Ascending aorta (tissue), 2 donors: ENCODE measurements around the gene SULT4A1. TPM values are rescaled to one million over a fixed set of nuclear protein-coding genes. Genes with fewer than 3 reads are reported as not detected.

ENCODE experiments used
- DNase-seq, 2 donors: peaks; one replicate each; pipeline ENCODE4 v3.0.0-alpha.2; 2019; ENCODE audit warnings: low spot score in 2 of 2
- H3K27ac ChIP-seq, 2 donors: fragments of 200-600 bp; sonication (generic); one replicate each; pipeline ENCODE4 v1.5.1; 2016 to 2017; ENCODE audit warnings: mild to moderate bottlenecking in 1 of 2
- H3K27me3 ChIP-seq: fragments of 200-600 bp; sonication (generic); one replicate; pipeline ENCODE4 v1.5.1; 2017
- H3K36me3 ChIP-seq, 2 donors: fragments of 200-600 bp; sonication (generic); one replicate each; pipeline ENCODE4 v1.5.1; 2016
- H3K4me1 ChIP-seq, 2 donors: fragments of 200-600 bp; sonication (generic); one replicate each; pipeline ENCODE4 v1.5.1; 2016 to 2017; ENCODE audit warnings: mild to moderate bottlenecking in 1 of 2
- H3K4me3 ChIP-seq, 2 donors: fragments of 200-600 bp; sonication (generic); one replicate each; pipeline ENCODE4 v1.5.1; 2016 to 2017; ENCODE audit warnings: mild to moderate bottlenecking in 1 of 2
- H3K9me3 ChIP-seq, 2 donors: fragments of 200-600 bp; sonication (generic); one replicate each; pipeline ENCODE4 v1.5.1; 2016
- intact Hi-C: fragments of 100-400 bp; cut with DNase I; formaldehyde crosslinking; loops from one replicate; pipeline ENCODE4 v1.15.1; 2023
- total RNA-seq: library from RNA; depleted of rRNA; stranded (reverse); fragments of >200 nt; gene quantifications from one replicate; pipeline ENCODE4 v1.1.0, GENCODE V29; 2016
- TF ChIP-seq, protein P1 (sequence below), 3 experiments: fragments of 200-600 bp in 2 of 3; fragments of 450-650 bp in 1 of 3; sonication (generic) in 2 of 3; IDR thresholded peaks; one replicate each; pipeline ENCODE4 v1.5.1; 2016 to 2019; ENCODE audit warnings: antibody characterized with exemption in 3 of 3, mild to moderate bottlenecking in 1 of 3, moderate library complexity in 1 of 3

SULT4A1 gene
- total RNA-seq, 1 donor from 2014 or later, result not detected

DNA sequence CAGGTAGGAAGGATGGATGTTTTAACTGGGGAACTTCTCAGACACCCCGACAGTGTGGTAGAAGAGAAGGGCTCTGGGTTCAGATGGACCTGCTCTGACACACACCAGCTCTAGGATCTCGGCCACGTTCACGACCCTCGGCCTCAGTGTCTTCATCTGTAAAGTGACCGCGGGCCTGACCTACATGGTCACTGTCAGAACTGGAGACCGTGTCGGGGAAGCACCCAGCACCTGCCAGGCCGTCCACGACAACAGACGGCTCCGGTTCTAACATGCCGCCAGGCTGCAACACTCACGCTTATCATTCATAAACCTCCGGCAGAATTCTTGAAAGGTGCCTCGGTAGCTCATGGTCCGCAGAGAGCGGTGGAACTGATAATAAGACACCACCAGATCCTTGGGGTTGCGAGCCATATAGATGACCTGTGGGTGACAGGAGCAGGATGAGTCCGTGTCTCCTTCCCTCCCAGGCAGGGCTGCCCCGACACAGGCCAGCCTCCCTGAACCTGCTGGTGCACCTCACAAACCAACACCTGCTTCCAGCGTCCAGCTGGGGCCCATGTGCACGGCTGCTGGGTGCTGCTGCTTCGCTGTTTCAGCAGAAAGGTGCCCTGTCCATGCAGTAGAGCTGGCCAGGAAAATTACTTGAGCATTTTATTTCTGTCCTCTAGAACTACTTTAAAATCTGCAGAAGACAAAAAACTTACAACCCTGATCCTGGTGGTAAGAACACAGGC is 23.6 kb downstream of the SULT4A1 start:
- TF ChIP-seq, protein P1, sequence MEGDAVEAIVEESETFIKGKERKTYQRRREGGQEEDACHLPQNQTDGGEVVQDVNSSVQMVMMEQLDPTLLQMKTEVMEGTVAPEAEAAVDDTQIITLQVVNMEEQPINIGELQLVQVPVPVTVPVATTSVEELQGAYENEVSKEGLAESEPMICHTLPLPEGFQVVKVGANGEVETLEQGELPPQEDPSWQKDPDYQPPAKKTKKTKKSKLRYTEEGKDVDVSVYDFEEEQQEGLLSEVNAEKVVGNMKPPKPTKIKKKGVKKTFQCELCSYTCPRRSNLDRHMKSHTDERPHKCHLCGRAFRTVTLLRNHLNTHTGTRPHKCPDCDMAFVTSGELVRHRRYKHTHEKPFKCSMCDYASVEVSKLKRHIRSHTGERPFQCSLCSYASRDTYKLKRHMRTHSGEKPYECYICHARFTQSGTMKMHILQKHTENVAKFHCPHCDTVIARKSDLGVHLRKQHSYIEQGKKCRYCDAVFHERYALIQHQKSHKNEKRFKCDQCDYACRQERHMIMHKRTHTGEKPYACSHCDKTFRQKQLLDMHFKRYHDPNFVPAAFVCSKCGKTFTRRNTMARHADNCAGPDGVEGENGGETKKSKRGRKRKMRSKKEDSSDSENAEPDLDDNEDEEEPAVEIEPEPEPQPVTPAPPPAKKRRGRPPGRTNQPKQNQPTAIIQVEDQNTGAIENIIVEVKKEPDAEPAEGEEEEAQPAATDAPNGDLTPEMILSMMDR (IDR thresholded peaks at IDR 0.05), result no peak
- Histone ChIP-seq H3K4me1 (no peaks in the 10 kb centered on the region), H3K27me3 (no peaks in the 10 kb centered on the region), H3K9me3 (no peaks in the 10 kb centered on the region), H3K27ac (no peak overlapping the region), H3K4me3 (no peak overlapping the region), H3K36me3 (no peaks in the 10 kb centered on the region)
- DNase-seq, result no peak
- intact Hi-C loops, result no loop called here

DNA sequence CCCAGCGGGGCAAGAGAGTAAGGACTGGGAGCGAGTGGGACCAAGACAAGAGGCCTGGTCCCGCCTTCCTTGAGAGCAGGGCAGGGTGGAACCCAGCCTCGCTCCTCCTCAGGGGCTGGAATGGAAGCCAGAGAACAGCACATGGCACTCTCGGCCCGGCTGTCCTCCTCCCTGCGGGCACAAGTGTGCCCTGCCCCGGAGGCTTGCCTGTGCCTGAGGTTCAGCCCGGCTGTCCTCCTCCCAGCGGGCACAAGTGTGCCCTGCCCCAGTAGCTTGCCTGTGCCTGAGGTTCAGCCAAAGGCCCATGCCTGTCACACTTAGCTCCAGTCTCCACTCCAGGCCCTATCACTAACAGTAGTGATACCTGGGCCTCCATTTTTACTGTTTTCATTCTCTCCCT is 24.2 kb downstream of the SULT4A1 start:
- Histone ChIP-seq H3K27me3 (no peaks in the 10 kb centered on the region), H3K4me3 (no peak overlapping the region), H3K36me3 (no peaks in the 10 kb centered on the region), H3K9me3 (no peaks in the 10 kb centered on the region), H3K4me1 (no peaks in the 10 kb centered on the region), H3K27ac (no peak overlapping the region)
- intact Hi-C loops, result no loop called here
- DNase-seq, result no peak
- TF ChIP-seq, protein P1 (IDR thresholded peaks at IDR 0.05), result no peak

DNA sequence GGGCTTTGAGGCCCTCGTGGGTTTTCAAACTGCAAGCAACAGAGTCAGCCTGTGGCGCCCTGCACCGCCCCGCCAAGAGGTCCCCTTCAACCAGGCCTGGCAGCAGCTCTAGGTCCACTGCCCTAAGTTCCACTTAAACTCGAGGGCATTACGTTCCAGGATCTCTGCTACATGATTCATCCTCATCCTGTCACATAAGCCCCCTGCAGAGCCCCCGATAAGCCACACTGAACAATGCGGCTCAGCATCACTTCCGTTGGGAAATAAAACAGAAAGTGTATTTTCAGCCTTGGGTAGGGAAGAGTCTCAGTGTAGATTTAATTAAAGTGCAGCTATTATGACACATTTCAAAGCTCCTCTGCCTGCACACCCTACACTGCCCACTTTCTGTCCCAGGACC is 24.6 kb downstream of the SULT4A1 start:
- Histone ChIP-seq H3K36me3 (no peaks in the 10 kb centered on the region), H3K27me3 (no peaks in the 10 kb centered on the region), H3K4me3 (no peak overlapping the region), H3K4me1 (no peaks in the 10 kb centered on the region), H3K9me3 (no peaks in the 10 kb centered on the region), H3K27ac (no peak overlapping the region)
- TF ChIP-seq, protein P1 (IDR thresholded peaks at IDR 0.05), result no peak
- intact Hi-C loops, result no loop called here
- no peak for DNase-seq

DNA sequence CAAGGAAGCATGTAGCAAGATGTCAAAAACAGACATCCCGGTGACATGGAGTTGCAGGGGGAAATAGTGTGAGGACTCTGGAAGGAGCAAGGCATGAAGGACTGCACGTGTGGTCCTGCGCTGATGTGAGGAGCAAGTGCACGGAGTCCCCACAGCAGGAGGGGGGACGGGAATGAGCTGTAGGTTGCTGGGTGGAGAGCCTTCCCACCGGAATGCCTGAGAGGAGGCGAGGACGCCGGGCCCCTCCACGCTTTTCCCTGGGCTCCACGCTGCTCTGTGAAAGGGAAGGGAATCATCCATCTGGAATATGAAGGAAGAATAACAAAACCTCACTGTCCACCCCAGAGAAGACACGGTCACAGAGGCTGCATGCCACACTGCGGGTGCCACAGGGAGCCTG is 26.6 kb downstream of the SULT4A1 start:
- TF ChIP-seq, protein P1 (IDR thresholded peaks at IDR 0.05), result no peak
- Histone ChIP-seq H3K4me3 (no peak overlapping the region), H3K27me3 (no peaks in the 10 kb centered on the region), H3K36me3 (no peaks in the 10 kb centered on the region), H3K9me3 (no peaks in the 10 kb centered on the region), H3K27ac (no peak overlapping the region), H3K4me1 (no peaks in the 10 kb centered on the region)
- intact Hi-C loops, result no loop called here
- no peak for DNase-seq

DNA sequence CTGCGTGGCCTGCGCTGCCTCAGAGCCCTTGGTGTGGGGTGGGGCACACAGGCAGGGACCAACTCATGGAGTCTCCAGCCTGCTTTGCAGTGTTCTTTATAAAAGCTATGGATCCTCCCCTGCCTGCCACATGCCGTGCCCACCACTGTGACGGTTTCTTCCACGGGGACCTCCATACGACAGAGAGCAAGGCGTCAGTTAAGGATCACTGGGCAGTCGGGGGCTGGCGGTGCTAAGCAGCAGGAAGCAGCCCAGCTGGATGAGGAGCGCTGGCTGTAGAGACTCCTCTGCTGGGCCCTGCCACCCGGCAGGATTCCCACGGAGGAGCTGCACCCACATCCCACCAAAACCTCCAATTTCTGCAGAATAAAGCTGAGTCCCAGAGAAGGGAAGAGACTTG is 27.1 kb downstream of the SULT4A1 start:
- intact Hi-C loops, result no loop called here
- Histone ChIP-seq H3K36me3 (no peaks in the 10 kb centered on the region), H3K27me3 (no peaks in the 10 kb centered on the region), H3K4me3 (no peak overlapping the region), H3K9me3 (no peaks in the 10 kb centered on the region), H3K4me1 (no peaks in the 10 kb centered on the region), H3K27ac (no peak overlapping the region)
- TF ChIP-seq, protein P1 (IDR thresholded peaks at IDR 0.05), result no peak
- DNase-seq, result no peak
